Activated T-helper 9 cell treated with anti-CD3 and anti-CD28 coated beads, Interleukin-2, amount 50 U/mL, for 16 hours (primary cell): ENCODE data around the gene IPO11.

ENCODE experiments used
- DNase-seq: peaks from one replicate; pipeline ENCODE4 v3.0.0-alpha.2; 2020; ENCODE audit warnings: low read depth

Gene IPO11

DNA sequence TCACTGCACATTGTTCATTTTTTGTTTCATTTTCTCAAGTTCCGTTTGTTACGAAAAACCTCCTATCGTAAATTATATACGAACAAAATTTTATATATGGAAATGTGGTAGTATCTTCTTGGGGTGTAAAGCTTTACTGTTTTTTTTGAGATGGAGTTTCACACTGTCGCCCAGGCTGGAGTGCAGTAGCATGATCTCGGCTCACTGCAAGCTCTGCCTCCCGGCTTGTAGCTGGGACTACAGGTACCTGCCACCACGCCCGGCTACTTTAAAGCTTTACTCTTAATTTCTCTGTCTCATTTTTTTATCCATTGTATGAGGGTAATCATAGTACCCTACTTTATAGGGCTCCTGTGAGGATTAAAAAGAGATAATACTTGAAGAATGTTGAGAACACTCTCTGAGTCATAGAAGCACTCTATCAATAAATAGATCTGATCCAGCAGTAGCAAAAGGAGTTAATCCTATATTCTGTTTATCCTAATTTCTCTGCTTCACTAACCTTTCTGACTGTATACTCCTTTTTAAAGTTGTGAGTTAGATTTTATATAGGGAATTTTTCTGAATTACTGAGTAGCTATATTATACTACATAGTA lies 160.5 kb downstream of the IPO11 start:
- DNase-seq: no peak

DNA sequence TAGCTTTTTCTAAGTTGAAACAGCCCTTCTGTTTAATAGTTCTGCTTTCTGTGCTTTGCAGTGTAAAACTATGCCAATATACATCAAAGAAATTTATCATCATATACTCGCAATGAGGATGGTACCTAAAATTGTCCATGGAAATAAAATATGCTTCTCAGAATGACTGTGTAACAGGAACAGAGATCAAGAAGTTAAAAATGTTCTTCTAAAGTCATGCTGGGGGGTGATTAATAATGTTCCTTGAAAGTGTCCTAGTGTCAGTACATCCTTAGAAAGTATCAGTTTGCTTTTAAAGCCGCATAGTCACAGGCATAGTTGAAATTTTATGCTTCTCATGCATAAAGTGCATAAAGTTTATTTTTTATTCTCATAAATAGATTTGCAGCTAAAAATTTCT lies 162.0 kb downstream of the IPO11 start:
- no peak for DNase-seq

DNA sequence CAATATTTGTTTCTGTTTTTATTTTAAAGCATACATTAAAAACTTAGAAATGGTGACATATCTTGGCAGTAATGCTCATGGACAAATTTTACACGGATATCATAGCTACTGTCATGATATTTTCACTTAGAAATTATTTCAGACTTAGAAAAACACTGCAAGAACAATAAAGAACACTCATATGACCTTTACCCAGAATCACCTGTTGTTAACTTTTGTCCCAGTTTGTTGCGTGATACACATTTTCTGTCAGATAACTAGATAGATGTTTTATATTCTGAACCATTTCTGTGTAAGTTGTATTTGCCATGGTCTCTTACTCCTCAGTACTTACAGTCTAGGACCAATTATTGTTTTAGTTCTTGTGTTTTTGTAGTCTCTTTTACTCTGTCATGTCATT lies 162.5 kb downstream of the IPO11 start:
- no peak for DNase-seq

DNA sequence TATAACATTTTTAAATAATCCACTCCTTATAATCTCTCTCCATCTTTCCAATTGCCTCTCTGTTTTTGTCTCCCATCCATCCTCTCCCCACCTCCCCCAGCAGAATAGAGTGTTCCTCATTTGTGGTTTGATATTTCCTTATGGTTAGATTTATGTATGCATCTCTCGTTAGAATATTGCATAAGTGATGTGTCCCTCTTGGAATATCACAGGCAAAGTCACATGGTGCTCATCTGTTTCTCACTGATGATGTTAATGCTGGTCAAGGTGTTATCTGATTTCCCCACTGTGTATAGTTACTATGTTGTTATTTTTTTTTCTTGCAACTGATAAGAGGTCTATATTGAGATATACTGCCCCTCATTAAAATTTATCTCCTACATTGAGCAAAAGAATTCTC lies 162.9 kb downstream of the IPO11 start:
- DNase-seq: no peak

DNA sequence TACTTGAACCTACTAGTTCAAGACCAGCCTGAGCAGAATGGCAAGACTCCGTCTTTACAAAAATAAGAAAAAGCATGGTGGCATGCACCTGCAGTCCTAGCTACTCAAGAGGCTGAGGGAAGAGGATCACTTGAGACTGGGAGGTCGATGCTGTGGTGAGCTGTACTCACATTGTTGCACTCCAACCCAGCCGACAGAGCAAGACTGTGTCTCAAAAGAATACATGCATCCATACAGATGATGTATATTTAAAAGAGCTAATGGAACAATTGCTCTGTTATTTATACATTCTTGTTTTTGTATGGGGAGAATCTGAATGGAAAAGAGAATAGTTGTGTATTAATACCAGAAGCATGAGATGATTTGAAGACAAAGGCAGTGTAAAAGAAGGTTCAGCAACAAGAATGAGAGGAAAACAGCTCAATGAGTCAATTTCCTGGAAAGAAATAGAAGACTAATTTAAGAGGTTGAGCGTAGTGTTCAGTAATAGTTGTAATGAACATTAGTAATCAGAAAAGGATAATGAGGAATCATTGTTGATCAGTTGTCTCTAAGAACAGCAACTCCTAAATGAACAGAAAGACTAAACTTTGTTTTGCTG lies 164.1 kb downstream of the IPO11 start:
- no peak for DNase-seq

DNA sequence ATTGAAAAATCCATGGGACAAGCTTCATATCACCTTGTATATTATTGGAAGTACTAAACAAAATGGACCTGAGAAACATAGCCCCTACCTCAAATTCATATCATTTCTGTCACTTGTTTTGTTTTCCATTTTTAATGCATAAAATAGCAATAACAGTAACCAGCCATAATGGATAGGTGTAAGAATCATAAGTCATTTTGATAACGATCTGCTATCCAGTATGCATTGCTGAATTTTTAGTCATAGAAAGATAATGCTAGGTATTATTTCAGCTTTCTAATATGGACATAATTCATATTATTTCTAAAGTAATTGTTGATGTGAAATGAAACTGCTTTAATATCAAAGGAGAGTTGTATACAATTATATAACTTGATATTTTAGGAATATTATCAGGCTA lies 164.9 kb downstream of the IPO11 start:
- no peak for DNase-seq

DNA sequence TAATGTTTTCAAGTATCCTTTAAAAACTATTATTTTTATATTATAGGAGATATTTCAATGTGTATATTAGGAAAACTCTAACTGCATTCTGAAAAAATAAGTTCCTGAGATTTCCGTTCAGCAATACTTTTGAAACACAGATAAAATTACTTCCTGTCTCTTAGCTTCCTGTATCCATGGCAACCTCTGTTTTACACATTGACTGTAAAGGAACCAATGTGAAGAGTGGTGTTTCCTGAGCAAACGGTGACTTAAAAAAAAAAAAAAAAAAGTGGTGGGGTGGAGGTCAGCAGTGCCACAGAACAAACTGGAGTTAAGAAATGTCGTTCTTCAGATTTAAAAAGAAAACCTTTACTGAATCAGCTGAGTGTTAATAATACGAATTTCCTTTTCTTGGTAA lies 166.0 kb downstream of the IPO11 start, which contains the start of gene LRRC70:
TSS of gene LRRC70 (plus strand) at position 280 of the 400 bp plus-strand sequence. CDS start 620 bp downstream, outside the sequence.
- DNase-seq: no peak

DNA sequence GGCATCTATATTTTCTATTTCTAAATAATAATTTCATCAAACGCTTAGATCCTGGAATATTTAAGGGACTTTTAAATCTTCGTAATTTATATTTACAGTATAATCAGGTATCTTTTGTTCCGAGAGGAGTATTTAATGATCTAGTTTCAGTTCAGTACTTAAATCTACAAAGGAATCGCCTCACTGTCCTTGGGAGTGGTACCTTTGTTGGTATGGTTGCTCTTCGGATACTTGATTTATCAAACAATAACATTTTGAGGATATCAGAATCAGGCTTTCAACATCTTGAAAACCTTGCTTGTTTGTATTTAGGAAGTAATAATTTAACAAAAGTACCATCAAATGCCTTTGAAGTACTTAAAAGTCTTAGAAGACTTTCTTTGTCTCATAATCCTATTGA lies 167.2 kb downstream of the IPO11 start:
- no peak for DNase-seq

DNA sequence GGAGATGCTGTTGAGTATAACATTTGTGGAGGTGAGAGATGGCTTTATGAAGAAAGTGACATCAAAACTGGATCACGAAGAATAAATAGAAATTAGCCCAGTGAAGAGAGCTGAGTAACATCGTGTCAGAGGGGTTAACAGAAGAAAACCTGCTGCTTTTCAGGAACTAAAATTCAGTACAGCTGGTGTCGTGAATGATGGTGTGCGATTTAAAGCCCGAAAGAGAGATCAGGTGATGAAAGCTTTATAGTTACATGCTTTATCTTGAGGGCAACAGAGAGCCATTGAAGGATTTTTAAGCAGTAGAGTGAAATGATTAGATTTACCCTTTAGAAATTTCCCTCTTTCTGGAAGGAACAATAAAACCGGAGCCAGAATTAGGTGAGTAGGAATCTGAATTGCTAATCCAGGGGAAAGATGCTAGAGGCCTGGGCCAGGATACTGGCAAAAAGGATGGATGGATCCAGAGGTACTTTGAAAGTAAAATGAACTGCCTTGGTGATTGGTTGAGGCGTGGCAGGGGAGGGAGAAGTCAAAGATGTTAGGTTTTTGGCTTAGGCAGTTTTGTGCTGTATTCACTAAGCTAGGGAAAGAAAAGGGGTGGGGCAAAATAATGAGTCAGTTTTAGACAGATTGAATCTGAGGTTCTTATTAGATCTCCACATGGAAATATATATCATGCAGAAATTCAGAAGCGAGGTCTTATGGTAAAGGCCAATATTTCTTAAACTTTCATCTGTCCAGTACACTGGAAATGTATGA lies 169.5 kb downstream of the IPO11 start:
- DNase-seq: no peak

DNA sequence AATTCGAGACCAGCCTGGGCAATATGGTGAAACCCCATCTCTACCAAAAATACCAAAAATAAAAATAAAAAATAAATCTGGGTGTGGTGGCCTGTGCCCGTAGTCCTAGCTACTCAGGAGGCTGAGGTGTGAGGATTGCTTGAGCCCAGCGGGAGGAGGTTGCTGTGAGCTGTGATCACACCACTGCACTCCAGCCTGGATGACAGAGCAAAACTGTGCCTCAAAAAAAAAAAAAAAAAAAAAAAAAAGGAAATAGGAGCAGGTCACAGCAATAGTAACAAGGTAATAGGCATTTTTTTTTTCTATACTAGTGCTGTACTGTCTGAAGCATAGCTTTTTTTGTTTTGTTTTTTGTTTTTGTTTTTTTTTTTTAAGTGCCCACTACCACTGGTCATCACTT lies 171.8 kb downstream of the IPO11 start:
- no peak for DNase-seq

DNA sequence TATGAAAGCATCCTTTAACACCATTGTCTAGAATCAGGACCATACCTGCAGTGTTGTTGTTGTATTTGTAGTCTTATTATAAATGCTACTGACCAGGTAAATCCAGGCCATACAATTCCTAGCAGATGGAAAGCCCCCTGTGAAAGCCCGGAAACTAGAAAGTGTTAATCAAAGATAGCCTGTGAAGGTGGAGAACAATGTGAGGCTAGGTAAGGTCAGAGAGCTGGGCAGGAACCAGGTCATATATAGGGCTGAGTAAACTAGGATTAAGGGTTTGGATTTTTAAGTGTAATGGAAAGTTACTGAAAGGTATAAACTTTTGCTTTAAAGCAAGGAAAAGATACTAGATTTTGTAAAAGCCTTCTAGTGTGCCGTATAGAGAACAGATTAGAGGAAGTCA lies 172.7 kb downstream of the IPO11 start:
- DNase-seq: no peak

DNA sequence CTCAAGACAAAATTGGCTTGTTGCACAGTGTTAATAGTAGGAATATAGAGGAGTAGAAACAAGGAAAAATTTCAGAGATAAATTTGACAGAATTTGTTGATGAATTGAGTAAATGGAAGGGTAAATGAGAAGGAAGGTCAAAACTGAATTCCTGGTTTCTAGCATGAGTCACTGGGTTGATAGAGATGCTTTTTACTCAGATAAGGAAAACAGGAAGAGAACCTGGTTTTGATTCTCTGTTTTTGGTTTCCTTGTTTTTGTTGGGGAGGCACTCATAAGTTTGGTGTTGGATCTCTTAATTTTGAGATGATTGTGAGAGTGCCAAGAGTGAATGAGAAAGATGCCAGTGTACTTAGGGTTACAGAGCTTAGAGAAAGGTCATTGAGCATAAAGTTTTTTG lies 173.2 kb downstream of the IPO11 start:
- DNase-seq: no peak

DNA sequence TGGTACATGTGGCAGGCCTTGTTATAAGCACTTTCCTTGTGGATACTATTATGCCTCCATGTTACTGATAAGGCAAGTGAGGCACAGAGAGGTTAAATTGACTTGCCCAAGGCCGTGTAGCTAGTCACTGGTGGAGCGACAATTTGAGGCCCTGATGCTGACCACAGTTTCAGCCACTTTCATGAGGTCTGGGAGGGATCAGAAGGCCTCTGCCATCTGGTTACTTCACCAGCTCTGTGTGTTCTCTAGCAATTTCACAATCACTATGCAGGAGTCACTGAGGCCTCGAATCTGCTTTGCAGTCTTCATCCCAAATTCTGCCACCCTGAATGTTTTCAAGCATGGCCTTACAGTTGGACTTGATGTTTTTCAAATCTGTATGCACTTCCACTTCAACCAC lies 175.2 kb downstream of the IPO11 start:
- DNase-seq: no peak

DNA sequence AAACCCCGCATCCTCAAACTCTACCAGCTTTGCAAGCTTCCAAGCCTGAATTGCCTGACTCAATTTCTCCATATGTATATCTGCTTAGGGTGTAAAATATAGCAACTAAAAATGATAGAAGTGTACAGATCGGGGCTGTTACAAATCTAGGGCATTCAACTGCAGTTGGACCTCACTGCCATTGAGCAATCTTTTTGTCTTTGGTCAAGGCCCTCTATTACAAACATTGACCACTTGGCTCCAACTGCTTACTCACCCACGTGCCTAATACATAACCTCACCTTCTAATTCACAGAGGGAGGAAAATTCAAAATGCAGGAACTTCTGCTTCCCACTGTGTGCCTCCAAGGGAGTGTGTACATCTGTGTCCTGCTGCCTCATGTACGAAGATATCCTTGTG lies 176.1 kb downstream of the IPO11 start:
- DNase-seq: no peak

DNA sequence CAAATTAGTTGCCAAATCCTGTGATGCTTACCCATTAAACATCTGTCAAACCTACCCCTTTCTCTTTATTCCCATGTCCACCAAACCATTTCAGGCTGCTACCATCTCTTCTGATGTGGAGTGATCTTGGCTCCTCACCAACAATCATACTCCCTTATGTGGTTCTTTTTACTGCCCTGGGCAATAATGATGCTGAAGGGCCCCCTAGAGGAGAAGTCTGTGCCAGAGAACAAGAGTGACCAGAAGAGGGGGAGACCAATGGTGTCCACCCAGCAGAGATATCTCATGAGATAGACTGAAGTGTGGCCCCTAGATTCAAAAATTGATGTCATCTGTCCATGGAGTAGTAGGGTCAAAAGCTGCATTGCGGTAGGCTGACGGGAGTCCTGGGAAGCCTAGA lies 176.9 kb downstream of the IPO11 start:
- no peak for DNase-seq

DNA sequence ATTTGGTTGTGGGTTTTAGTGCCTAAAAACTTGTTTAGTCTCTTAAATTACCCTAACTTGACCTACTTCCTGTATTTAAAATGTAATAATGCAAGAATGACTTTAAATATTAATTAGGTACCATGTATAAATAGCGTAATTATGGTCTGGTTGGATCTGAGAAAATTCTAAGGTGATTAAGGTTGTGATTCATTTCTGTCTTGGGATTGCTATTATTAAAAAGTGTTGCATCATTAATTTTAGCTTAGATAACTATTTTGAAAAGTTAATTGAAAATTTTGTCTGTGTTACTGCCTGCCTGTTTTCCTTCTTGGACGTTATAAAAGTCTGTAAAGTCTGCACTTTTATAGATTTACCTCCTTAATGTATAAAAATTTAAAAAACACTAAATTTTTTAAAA lies 177.8 kb downstream of the IPO11 start:
- DNase-seq: no peak

DNA sequence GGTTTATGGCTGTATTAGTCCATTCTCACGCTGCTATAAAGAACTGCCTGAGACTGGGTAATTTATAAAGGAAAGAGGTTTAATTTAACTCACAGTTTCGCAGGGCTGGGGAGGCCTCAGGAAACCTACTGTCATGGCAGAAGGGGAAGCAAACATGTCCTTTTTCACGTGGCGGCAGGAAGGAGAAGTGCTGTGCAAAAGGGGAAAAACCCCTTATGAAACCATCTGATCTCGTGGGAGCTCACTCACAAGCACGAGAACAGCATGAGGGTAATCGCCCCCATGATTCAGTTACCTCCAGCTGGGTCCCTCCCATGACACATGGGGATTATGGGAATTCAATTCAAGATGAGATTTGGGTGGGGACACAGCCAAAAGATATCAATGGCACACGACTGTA lies 180.0 kb downstream of the IPO11 start:
- DNase-seq: no peak

DNA sequence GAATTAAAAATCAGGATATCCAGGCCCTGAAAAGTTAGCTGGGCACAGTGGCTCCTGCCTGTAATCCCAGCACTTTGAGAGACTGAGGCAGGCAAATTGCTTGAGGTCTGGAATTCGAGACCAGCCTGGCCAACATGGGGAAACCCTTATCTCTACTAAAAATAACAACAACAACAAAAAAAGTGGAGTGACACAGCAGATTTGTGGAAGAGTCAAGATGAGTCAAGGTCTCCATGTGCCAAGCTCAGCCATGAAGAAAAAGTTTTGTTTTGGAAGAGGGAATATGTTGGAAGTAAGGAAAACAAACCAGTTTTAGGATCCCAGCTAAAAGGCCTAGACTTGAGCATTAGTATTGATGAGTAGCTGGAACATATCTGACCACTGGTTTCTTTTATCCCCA lies 180.8 kb downstream of the IPO11 start:
- DNase-seq: no peak

DNA sequence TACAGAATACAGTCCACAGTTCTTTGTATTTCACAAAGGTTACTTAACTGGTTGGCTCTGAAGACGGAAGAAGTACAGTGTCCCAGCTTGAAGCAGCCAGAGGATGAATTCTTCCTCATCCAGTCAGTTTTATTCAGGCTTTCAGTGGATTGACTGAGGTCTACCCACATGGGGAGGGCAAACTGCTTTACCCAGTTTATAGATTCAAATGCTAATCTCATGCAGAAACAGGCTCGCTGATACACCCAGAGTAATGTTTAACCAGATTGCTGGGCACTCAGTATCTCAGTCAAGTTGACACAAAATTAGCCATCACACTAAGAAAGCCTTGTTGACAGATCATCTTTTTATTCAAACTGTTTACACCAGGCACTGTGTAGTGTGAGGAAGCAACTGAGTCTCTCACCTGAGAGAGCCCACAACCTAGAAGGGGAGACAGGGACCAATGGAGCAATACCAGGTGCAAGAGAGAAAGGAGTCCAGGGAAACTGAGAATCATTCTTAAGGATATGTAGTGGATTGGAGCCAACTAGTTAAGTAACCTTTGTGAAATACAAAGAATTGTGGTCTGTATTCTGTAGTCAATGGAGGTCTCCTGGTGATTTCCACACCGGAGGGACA lies 181.9 kb downstream of the IPO11 start:
- no peak for DNase-seq

DNA sequence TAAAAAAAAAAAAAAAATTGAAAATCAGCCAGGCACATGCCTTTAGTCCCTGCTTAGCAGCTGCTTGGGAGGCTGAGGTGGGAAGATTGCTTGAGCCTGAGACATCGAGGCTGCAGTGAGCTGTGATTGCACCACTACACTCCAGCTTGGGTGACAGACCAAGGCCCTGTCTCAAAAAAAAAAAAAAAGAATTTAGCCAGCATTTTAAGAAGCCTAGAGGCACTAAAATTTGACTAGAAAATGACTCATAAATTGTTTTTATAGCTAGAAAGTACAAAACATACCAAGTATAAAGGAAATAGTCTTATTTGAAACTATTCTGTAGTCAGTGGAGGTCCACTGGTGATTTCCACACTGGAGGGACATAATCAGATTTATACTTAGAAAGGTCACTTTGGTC lies 183.5 kb downstream of the IPO11 start:
- DNase-seq: no peak

DNA sequence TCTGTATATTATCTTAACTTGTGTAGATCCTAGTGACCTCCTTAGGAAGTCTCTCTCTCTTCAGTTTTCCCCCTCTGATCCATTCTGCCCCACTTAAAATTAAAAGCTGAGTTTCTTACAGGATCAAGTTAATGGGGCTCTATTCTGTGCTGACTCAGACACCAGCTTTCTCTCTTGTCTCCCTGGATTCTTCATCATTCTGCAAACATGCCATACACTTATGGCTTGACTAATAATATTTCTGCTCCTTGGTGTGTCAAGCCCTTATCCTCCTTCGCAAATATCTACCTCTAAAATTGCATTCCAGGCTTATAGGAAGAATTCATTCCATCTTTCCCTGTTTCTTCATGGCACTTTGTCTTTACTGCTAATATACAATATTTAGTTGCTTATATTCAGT lies 184.1 kb downstream of the IPO11 start:
- DNase-seq: no peak

DNA sequence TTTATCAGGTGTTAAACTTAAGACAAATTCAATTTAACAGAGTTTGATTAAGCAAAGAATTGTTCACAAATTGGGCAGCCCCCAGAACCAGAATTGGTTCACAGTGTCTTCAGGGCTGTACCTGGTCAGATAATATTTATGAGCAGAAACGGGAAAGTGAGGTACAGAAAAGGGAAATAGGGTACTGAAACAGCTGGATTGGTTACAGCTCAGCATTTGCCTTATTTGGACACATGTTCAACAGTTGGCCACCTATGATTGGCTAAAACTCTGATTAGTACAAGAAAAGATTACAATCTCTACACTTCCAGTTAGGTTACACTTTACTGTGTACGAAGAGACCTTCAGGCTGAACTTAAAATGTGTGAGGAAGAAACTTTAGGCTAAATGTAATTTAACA lies 184.8 kb downstream of the IPO11 start:
- DNase-seq: no peak

DNA sequence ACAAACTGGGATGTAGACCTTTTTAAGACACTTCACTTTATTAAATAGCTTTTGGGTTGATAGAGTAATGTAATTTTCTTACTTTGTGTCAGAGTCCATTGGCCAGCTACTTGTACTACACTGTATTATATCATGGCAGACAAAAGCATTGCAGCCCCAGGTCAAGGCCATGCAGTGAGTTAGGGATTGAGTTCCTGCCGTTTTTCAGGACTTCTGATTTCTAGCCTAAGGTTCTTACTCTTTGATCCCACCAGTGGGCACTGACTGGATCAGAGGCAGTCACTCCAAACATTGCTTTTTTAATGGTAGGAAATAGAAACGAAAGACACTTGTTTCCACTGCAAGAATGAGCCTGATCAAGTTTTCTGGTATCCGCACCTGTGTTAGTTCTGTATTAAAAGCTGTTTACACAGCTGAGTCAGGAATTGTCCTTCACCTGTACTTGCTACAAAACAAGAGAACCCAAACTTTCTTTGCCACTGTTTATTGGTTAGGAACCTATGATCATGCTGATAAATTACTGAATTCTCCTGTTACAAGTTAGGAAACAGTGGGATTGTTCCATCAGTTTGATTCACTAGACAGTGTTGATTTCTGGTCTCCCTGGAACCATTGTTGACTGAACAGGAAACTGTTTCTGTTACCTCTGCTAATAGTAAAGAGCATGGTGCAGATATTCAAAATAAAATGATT lies 188.1 kb downstream of the IPO11 start:
- no peak for DNase-seq
